CD1c-positive myeloid dendritic cell (primary cell): ENCODE results near the gene SIGLEC14.
"Not testable (repeated sequence)": the region's sequence is repeated elsewhere in the genome, so short reads cannot be mapped to it uniquely, and the experiment has no call there.

Experiments
- DNase-seq: peaks from one replicate; pipeline ENCODE4 v3.0.0-alpha.2; 2016; ENCODE audit errors: extremely low spot score

The SIGLEC14 gene

GRCh38 chr19:51675911-51676565, 29.4 kb upstream of the SIGLEC14 start:
- DNase-seq: peak; percentile 56

GRCh38 chr19:51668216-51668615, 21.6 kb upstream of the SIGLEC14 start:
- peak; percentile 74 for DNase-seq

DNA sequence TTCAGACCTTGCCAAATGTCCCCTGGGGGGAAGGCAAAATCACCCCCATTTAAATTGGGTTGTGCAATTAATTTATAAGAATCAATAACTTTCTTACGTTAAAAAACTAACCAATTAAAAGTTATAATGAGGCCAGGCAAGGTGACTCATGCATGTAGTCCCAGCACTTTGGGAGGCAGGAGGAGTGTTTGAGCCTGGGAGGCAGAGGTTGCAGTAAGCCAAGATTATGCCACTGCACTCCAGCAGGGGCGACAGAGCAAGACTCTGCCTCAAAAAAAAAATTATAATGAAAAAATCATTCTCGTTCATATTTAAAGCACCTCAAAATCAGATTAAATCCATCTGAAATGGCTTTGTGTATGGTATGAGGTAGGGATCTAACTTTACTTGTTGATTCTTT, 18.4 kb upstream of the SIGLEC14 start:
- DNase-seq: no peak

DNA sequence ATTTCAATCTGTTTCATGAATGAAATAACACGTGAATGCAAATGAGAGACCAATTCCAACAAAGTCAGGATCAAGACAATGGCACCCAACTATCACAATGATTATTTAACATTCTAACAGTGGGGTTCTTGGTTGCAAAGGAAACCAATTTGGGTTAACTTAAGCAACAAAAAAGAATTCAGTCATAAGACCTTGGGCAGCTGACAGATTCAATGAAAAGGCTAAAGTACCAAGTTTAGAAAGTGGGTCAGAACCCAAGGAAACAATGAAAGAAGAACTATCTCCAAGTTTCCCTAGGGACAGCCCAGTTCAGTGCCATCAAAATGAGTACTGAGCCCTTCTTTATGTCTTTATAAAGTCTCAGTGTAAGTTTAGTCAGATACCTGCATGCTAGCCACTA, 17.5 kb upstream of the SIGLEC14 start:
- no peak for DNase-seq

DNA sequence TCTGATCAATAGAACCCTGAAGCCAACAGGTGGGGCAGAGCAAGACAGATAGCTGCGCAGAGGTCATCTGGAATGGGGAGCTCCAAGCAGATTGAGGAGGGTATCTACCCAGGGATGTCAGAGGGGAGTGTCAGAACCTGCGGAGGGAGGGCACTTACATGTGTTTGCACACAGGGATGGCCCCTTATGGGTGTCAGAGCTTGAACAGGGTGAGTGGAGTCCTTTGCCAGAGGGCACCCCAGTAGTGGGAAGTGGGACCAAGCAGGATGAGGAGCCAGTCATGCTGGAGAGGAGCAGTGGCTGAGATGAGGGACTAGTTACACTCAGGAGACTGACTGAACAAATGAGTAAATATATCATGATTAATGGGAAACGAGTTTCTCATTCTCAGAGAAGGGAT, 17.0 kb upstream of the SIGLEC14 start:
- DNase-seq: no peak

DNA sequence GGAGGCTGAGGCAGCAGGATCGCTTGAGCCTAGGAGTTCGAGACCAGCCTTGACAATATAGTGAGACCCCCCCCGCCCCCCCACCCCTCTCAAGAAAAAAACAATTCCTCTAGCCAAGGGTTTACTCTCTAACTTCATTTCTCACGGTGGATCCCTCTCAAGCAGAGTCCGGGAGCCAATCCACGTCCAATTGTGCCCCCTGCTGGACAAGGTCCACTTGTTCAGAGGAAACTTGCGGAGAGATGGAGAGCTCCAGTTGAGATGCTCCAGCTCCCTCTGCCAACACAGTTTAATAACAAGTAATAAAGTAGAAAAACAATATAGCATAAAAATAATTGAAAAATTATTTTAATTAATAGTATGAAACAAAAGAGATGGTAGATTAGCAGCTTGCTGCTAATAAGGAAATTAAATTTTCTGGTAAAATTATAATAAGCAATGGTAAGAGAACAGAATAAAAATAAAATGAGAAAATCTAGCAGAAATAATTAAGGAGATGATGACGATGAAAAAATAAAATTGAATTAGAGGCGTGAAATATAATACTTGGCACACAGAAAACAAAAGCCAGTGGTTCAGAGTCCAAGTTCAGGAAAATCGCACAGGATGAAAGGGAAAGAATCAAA, 14.5 kb upstream of the SIGLEC14 start:
- DNase-seq: peak; percentile 88

DNA sequence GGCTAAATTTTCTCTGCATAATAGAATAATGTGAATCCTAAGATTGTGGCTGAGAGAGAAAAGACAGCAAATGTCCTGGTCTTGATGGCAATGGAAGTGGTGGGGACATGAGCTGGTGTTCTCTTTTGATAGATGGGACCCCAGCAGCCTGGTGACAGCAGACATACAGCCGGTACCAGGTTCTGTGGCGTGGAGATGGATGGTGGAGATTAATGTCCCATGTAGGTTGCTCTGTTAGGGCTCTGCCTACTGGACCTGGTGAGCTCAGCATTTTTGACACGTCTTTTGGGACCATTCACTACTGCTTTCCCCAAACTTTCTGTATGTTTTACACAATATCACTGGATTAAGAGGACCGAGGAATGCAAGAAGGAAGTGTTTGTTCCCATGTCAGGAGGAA, 8.2 kb upstream of the SIGLEC14 start:
- no peak for DNase-seq

- no peak for DNase-seq
Observed at GRCh38 chr19:51653162-51653561, 6.5 kb upstream of the SIGLEC14 start.

GRCh38 chr19:51652266-51652665, 5.6 kb upstream of the SIGLEC14 start:
- DNase-seq: peak; percentile 57

DNA sequence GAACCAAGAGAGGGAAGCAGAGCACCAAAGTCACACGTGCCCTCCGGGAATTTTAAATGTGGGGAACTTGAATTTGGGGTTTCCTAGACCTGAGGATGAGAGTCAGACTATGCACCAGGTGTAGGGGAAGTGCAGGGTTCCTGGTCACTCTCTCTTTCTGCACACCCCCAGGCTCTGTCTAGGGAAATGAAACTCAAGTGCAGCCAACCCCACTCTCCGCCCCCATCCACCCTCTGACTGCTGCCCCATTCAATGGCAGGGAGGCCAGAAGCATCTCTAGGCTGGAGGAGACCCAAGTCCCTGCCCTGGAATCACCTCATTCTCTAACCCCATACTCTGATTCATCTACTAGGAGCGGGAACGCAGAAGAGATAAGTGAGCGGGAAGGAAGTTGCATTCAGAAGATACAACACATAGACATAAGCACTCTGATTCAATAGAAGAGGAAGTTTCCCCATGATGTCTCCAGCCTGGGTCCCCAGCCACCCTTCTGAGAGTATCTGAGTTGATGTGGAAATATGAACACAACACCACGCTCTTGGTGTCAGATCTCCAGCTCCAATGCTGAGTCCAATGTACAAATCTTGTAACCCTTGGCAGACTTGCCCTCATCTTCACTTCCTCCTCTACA, 4.7 kb upstream of the SIGLEC14 start:
- DNase-seq: peak; percentile 90

DNA sequence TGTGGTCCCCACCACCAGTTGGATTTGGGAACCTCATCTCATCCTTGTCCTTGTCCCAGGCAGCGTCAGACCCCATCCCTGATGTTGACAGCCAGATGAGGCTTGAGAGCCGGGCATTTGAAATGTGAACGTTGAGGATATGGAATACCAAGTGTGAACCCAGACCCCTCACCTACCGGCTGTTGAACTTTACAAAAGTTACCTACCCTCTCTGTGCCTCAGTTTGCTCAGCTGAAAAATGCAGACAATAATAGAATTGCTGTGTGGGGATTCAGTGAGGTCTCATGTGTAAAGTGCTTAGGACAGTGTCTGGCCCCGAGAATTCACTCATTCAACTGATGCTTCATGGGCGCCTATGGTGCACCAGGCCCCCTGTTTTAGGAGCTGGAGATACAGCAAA, 693 bp upstream of the SIGLEC14 start:
- no peak for DNase-seq

DNA sequence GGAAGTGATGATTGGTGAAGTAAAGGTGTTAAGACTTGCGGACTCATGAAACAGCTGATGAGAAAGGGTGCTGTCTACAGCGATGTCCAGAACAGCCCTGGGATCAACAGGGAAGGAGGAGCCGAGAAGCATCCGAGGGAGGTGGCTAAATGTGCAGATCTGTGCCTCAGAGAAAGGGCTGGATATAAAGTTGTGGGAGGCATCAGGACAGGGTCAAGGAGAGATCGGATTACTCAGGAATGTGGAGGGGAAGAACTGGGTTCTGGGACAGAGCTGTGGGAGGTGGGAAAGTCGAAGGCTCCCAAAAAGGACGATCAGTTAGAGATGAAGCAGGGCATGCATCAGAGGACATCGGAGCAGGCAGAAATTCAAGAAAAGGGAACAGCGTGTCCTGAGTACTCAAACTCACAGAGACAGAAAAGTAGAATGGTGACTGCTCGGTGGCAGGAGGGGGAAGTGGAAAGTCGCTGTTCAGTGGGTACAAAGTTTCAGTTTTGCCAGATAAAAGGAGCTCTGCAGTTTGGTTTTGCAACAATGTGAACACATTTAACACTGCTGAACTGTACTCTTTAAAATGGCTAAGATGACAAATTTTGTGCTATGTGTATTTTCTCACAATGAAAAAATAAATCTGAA, 1.9 kb downstream of the SIGLEC14 start:
- DNase-seq: peak; percentile 66

DNA sequence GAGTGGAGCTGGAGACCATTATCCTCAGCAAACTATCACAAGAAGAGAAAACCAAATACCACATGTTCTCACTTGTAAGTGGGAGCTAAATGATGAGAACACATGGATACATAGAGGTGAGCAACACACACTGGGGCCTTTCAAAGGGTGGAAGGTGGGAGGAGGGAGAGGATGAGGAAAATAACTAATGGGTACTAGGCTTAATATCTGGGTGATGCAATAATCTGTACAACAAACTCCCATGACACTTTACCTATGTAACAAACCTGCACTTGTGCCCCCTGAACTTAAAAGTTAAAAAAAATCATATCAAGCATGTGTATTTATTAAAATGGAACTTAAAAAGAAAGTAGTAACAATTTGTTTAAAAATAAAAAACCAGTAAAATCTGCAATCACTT, 5.0 kb downstream of the SIGLEC14 start:
- no peak for DNase-seq

- DNase-seq: no peak
Observed at GRCh38 chr19:51640386-51640785, 6.2 kb downstream of the SIGLEC14 start.

DNA sequence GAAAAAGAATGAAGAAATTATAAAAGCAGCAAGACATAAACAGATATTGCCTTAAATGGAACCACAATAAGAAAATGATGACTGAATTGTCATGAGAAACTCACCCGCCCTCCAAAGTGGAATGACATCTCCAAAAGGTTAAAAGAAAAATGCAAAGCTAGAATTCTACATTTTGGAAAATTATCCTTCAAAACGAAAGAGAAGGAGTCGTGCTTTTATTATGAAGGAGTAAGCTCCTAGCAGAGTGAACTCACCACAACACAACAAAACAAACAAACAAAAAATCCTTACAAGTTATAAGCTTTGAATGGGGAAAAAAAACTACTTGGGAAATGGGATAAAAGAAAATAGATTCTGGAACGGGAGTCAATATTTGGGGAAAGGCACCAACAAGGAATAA, 6.7 kb downstream of the SIGLEC14 start:
- DNase-seq: no peak

DNA sequence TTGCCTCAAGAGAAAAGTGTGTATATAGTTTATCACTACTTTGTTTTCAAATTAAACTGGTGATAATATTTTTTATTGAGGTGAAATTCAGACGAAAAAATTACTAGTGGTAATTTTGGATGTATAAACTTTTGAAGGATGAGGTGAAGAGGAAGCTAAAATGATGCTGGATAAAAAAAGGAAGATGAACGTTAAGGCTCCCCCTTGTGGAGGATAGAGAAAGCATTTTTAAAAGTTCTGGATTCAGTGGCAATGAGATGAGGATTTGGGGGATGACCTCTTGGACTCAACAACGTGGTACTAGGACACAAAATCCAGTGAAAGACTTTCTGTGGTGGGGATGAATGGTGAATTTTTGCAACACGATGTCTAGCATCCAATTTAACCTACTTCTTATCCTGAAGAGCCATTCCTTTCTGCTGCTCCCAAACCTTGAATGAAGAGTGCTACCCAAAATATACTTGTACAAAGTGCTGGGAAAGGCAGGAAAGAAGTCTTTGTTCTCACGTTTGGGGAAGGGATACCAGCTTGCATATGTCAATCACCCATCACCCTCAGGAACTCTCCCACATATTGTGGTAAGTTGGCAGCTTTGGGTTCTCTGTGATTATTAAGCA, 9.2 kb downstream of the SIGLEC14 start:
- DNase-seq: peak; percentile 59

DNA sequence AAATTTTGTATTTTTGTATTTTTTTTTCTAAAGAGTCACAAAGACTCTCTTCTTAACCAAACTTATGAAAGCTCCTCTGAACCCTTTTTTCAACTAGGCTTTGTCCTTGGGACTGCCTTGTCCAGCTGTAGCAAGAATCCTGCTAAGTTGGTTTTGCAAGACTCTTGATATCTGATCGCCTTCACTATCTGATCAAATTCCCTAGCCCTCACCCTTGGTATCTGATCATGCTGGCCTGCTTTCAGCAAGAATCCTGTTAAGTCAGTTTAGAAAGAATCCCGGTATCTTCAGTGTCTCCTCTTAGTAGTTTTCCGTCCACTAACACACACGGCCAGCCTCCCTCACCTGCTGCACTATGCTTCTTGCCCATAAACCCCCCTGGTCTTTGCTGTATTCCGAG, 14.5 kb downstream of the SIGLEC14 start:
- no peak for DNase-seq

GRCh38 chr19:51630315-51630714, 16.3 kb downstream of the SIGLEC14 start, which contains the start of gene SIGLEC5:
TSS of gene SIGLEC5 (minus strand) at chr19:51630401. CDS start at chr19:51630335, 66 bp downstream.
- not testable (repeated sequence) for DNase-seq

- no peak for DNase-seq
Observed at GRCh38 chr19:51628153-51628939, 18.3 kb downstream of the SIGLEC14 start.

DNA sequence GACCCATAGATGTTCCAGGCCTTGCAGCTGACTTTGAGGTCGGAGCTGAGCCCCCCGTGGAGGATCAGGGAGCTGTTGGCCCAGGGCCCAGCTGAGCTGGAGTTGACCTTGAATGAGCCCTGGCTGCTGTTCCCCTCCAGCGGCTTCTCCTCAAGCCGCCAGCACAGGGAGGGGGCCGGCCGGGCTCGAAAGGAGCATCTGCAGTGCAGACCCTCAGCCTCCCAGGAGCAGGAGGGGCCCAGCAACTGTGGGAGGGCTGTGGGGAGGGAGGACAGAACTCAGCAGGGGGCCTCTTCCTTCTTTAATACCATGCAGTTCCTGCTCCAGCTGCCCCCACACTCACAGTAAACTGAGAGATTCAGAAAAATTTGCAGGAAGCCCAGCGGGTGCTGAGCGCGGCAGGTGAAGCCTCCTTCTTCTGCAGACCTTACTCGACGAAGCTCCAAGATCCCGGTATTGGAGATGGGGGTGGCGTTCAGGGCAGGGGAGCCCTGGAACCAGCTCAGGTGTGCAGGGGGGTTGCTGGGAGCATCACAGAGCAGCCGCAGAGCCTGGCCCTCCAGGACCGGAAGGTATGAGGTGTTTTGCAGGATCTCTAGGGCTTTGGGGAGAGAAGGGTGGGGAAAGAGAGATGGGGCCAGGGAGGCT, 19.0 kb downstream of the SIGLEC14 start:
- no peak for DNase-seq

- no peak for DNase-seq
Observed at GRCh38 chr19:51626675-51627074, 19.9 kb downstream of the SIGLEC14 start.
